Neural progenitor cell (in vitro differentiated cells): Measurements from ENCODE around the gene PLEKHA5. TPM values are rescaled to one million over a fixed set of nuclear protein-coding genes. Genes with fewer than 3 reads are reported as not detected.

Experiments
- DNase-seq: peaks from one replicate; pipeline ENCODE4 v3.0.0-alpha.2; 2016; ENCODE audit warnings: low spot score
- H2AFZ ChIP-seq: fragments of 200-600 bp; sonication (generic); replicated peaks from 2 replicates; pipeline ENCODE4 v1.6.1; 2016; ENCODE audit warnings: antibody characterized with exemption
- H3F3A ChIP-seq: fragments of 200-600 bp; sonication (generic); 2 replicates; pipeline ENCODE4 v1.6.1; 2016; ENCODE audit warnings: antibody characterized with exemption, low read depth
- H3K27ac ChIP-seq: fragments of 200-600 bp; sonication (generic); 2 replicates; pipeline ENCODE4 v1.5.1; 2016; ENCODE audit warnings: mild to moderate bottlenecking
- H3K27me3 ChIP-seq: fragments of 200-600 bp; sonication (generic); 2 replicates; pipeline ENCODE4 v1.6.1; 2016; ENCODE audit warnings: mild to moderate bottlenecking, moderate library complexity
- H3K36me3 ChIP-seq: fragments of 200-600 bp; sonication (generic); 2 replicates; pipeline ENCODE4 v1.5.1; 2016
- H3K4me1 ChIP-seq: fragments of 200-600 bp; sonication (generic); 2 replicates; pipeline ENCODE4 v1.6.1; 2016; ENCODE audit warnings: mixed run types
- H3K4me2 ChIP-seq: fragments of 200-600 bp; sonication (generic); 2 replicates; pipeline ENCODE4 v1.6.1; 2016
- H3K4me3 ChIP-seq: fragments of 200-600 bp; sonication (generic); 2 replicates; pipeline ENCODE4 v1.5.1; 2016
- H3K79me2 ChIP-seq: fragments of 200-600 bp; sonication (generic); 2 replicates; pipeline ENCODE4 v1.6.1; 2016; ENCODE audit warnings: low read depth
- H3K9ac ChIP-seq: fragments of 200-600 bp; sonication (generic); 2 replicates; pipeline ENCODE4 v1.6.1; 2016
- H3K9me3 ChIP-seq: fragments of 200-600 bp; sonication (generic); 2 replicates; pipeline ENCODE4 v1.5.1; 2016; ENCODE audit warnings: low read depth
- H4K20me1 ChIP-seq: fragments of 200-600 bp; sonication (generic); 2 replicates; pipeline ENCODE4 v1.6.1; 2016; ENCODE audit warnings: low read depth
- H3K27ac Mint-ChIP-seq: 3 replicates; pipeline ENCODE4 v1.8.0; 2021; ENCODE audit warnings: mixed read lengths
- H3K27me3 Mint-ChIP-seq: 2 replicates; pipeline ENCODE4 v1.8.0; 2022; ENCODE audit warnings: low read depth, mild to moderate bottlenecking, inconsistent platforms, moderate library complexity, mixed read lengths; ENCODE audit not compliant: insufficient read depth
- H3K36me3 Mint-ChIP-seq: 3 replicates; pipeline ENCODE4 v1.8.0; 2021; ENCODE audit warnings: mixed read lengths
- H3K4me1 Mint-ChIP-seq: 3 replicates; pipeline ENCODE4 v1.8.0; 2021; ENCODE audit warnings: mixed read lengths
- H3K4me3 Mint-ChIP-seq: 3 replicates; pipeline ENCODE4 v1.8.0; 2021; ENCODE audit warnings: mild to moderate bottlenecking, moderate library complexity, mixed read lengths
- H3K9me3 Mint-ChIP-seq: 3 replicates; pipeline ENCODE4 v1.8.0; 2020; ENCODE audit warnings: mixed read lengths
- EZH2 ChIP-seq: fragments of 200-600 bp; sonication (generic); IDR thresholded peaks from 2 replicates; pipeline ENCODE4 v1.6.1; 2017; ENCODE audit warnings: antibody characterized with exemption, mild to moderate bottlenecking, moderate library complexity
- EZH2phosphoT487 ChIP-seq: fragments of 200-600 bp; sonication (generic); IDR thresholded peaks from 2 replicates; pipeline ENCODE4 v1.6.1; 2017; ENCODE audit warnings: antibody characterized with exemption
- total RNA-seq: library from RNA; depleted of rRNA; stranded (reverse); fragments of >200 nt; gene quantifications from 2 replicates; pipeline ENCODE4 v1.2.3, GENCODE V29; 2015; ENCODE audit warnings: low replicate concordance
- TF ChIP-seq, protein P1 (sequence below): fragments of 200-600 bp; sonication (generic); IDR thresholded peaks from 2 replicates; pipeline ENCODE4 v1.5.1; 2017; ENCODE audit warnings: antibody characterized with exemption, mild to moderate bottlenecking

Gene PLEKHA5
- total RNA-seq, 1 donor from 2014 or later = 86.7 TPM

DNA sequence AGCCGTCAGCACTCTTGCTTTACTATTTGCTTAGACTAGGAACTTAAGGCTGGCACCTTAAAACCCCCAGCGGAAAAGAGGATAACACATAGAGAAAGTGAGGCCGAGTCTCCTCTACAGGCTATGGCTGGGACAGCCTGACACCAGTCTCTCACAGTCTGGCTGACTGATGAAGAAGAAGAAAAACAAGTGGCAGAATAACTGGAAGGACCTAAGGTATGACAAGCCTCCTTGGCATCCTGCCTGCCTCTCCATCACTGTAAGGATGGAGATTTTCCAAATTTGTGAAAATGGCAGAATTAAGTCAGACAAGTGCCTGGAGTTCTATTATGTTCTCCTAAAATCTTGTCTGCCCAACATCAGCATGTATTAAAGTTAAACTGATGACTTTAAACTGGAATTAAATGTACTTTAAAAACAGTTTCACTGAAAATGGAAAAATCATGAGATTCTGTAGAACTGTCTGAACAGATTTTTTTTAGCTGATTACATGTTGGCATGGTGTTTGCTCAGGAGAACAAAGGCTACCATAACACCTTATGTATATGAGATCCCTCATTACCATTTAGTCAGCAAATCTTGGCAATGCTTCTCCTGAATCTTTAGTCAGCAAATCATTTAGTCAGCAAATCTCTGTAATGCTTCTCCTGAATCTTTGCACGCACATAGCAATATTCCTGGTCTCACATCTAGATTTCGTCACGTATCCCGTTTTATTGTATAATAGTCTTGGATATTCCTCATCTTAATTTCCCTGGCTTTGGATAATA, 169.5 kb downstream of the PLEKHA5 start:
- H3K27ac ChIP-seq = no peak overlapping the region
- Mint-ChIP-seq H3K27me3 (peaks cover 2% of the 10 kb centered on the region), H3K9me3 (no peaks in the 10 kb centered on the region), H3K4me3 (no peak overlapping the region), H3K36me3 (peaks cover 25% of the 10 kb centered on the region), H3K27ac (no peak overlapping the region), H3K4me1 (no peaks in the 10 kb centered on the region)
- TF ChIP-seq, protein P1, sequence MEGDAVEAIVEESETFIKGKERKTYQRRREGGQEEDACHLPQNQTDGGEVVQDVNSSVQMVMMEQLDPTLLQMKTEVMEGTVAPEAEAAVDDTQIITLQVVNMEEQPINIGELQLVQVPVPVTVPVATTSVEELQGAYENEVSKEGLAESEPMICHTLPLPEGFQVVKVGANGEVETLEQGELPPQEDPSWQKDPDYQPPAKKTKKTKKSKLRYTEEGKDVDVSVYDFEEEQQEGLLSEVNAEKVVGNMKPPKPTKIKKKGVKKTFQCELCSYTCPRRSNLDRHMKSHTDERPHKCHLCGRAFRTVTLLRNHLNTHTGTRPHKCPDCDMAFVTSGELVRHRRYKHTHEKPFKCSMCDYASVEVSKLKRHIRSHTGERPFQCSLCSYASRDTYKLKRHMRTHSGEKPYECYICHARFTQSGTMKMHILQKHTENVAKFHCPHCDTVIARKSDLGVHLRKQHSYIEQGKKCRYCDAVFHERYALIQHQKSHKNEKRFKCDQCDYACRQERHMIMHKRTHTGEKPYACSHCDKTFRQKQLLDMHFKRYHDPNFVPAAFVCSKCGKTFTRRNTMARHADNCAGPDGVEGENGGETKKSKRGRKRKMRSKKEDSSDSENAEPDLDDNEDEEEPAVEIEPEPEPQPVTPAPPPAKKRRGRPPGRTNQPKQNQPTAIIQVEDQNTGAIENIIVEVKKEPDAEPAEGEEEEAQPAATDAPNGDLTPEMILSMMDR = no peak
- TF ChIP-seq EZH2phosphoT487 (no peak), EZH2 (no peak)
- H3K4me2 ChIP-seq = no peak overlapping the region
- no peak overlapping the region for H2AFZ ChIP-seq
- H4K20me1 ChIP-seq = no peaks in the 10 kb centered on the region
- peaks cover 4% of the 10 kb centered on the region for H3K36me3 ChIP-seq
- no peaks in the 10 kb centered on the region for H3K9me3 ChIP-seq
- H3F3A ChIP-seq = no peaks in the 10 kb centered on the region
- no peaks in the 10 kb centered on the region for H3K79me2 ChIP-seq
- H3K4me1 ChIP-seq = no peaks in the 10 kb centered on the region
- no peak overlapping the region for H3K9ac ChIP-seq
- H3K4me3 ChIP-seq = no peak overlapping the region
- no peak for DNase-seq
- H3K27me3 ChIP-seq = no peaks in the 10 kb centered on the region

GRCh38 chr12:19299765-19300164, 170.2 kb downstream of the PLEKHA5 start:
- no peaks in the 10 kb centered on the region for H3K9me3 Mint-ChIP-seq
- no peak overlapping the region for H3K27ac Mint-ChIP-seq
- no peaks in the 10 kb centered on the region for H3K4me1 ChIP-seq
- no peaks in the 10 kb centered on the region for H3F3A ChIP-seq
- no peak overlapping the region for H3K4me2 ChIP-seq
- H3K27ac ChIP-seq = no peak overlapping the region
- H3K79me2 ChIP-seq = no peaks in the 10 kb centered on the region
- H3K4me3 ChIP-seq = no peak overlapping the region
- H4K20me1 ChIP-seq = no peaks in the 10 kb centered on the region
- no peaks in the 10 kb centered on the region for H3K9me3 ChIP-seq
- H3K27me3 Mint-ChIP-seq = peaks cover 2% of the 10 kb centered on the region
- no peak overlapping the region for H2AFZ ChIP-seq
- no peak overlapping the region for H3K9ac ChIP-seq
- H3K36me3 ChIP-seq = peaks cover 4% of the 10 kb centered on the region
- TF ChIP-seq EZH2 (no peak), EZH2phosphoT487 (no peak)
- TF ChIP-seq, protein P1 = no peak
- DNase-seq = no peak
- no peaks in the 10 kb centered on the region for H3K27me3 ChIP-seq
- no peak overlapping the region for H3K4me3 Mint-ChIP-seq
- peaks cover 25% of the 10 kb centered on the region for H3K36me3 Mint-ChIP-seq
- no peaks in the 10 kb centered on the region for H3K4me1 Mint-ChIP-seq

DNA sequence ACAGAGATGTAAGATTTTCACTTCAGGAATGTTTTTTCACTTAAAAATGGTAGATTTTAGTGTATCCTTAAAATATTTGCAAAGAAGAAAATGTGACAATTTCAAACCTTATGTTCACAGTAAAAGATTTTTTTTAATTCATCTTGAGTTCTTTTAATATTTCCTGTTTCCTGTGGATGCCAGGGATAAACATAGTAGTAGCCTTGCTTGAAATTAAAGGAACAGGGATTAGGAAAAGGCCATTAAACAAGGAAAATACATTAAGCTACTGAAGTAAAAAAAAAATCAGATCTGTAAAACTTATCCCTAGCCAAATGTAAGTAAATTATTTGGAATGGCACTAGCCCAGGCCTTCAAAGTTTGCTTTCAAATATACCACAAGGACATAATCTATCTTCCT, 171.7 kb downstream of the PLEKHA5 start:
- H3K4me1 ChIP-seq = no peaks in the 10 kb centered on the region
- no peaks in the 10 kb centered on the region for H3F3A ChIP-seq
- H3K27ac ChIP-seq = no peak overlapping the region
- no peak overlapping the region for H3K27ac Mint-ChIP-seq
- H3K36me3 Mint-ChIP-seq = peaks cover 33% of the 10 kb centered on the region
- TF ChIP-seq, protein P1 = no peak
- no peak for TF ChIP-seq EZH2
- no peak for TF ChIP-seq EZH2phosphoT487
- no peaks in the 10 kb centered on the region for H4K20me1 ChIP-seq
- no peak overlapping the region for H3K4me2 ChIP-seq
- H3K4me3 Mint-ChIP-seq = no peak overlapping the region
- no peaks in the 10 kb centered on the region for H3K79me2 ChIP-seq
- no peaks in the 10 kb centered on the region for H3K4me1 Mint-ChIP-seq
- no peak overlapping the region for H3K9ac ChIP-seq
- H2AFZ ChIP-seq = no peak overlapping the region
- no peaks in the 10 kb centered on the region for H3K9me3 Mint-ChIP-seq
- H3K4me3 ChIP-seq = no peak overlapping the region
- no peak for DNase-seq
- peaks cover 2% of the 10 kb centered on the region for H3K27me3 Mint-ChIP-seq
- no peaks in the 10 kb centered on the region for H3K9me3 ChIP-seq
- no peaks in the 10 kb centered on the region for H3K27me3 ChIP-seq
- peaks cover 3% of the 10 kb centered on the region for H3K36me3 ChIP-seq
